HG03571 (cell line): Measurements from ENCODE around the gene WWP2.

Source experiments
- ATAC-seq: cut with Tn5 transposase; IDR thresholded peaks from one replicate; pipeline ENCODE4 v1.9.1; 2021; ENCODE audit not compliant: unreplicated experiment

Gene WWP2

GRCh38 chr16:69924041-69924775, 162.1 kb downstream of the WWP2 start:
- no peak for ATAC-seq

DNA sequence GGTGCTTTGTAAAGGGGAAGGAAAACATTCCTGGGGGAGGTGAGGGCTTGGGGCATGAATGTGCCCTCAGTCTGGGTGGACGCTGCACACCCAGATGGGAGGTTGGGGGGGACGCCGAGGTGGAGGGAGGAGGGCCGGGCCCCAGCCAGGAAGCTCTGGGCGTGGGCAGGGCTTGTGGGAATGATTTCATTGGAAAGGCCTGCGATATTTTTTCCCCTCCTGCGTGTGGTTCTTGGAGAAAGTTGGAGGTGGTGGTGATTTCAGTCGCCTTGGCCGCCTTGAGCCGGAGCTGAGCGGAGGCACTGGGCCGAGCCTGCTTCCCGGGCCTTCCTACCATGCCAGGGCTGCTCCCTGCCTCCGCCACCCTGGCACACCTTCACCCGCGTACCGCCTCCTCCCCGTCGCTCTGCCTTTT, 162.7 kb downstream of the WWP2 start:
- no peak for ATAC-seq

DNA sequence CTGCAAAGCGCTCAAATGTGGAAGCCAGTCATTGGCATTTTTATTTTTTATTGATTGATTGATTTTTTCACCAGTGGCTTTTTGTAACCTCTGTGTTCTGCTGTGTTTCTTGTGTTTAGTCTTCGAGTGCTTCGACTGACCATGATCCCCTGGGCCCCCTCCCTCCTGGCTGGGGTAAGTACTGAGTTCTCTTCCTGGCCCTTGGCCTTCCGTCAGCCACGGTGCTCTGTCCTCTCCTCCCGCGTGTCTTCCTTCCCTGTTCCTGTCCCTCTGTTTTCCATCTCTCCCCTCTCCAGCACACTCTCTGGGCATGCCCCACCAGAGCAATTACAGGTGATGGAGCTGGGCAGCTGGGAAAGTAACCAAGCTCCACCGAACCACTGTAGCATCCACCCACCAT, 163.2 kb downstream of the WWP2 start:
- ATAC-seq = no peak

DNA sequence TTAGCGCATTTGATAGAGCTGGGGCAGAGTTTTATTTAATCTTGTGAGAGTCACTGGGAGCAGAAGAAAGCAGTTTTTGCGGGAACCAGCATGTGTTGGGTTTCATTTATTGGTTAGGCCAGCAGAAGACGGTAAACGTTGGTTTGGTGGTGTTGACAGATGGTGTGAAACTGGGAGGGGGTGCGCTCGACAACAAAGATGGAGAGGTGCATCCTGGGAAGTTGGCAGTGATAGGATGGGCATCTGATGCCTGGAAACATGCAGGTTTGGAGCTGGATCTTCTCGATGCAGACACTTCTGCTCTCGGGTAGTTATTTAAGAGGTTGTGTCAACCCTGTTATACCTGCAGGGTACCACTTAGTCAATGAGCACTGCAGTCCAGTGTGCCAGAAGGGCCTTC, 164.1 kb downstream of the WWP2 start:
- no peak for ATAC-seq

GRCh38 chr16:69927056-69927757, 165.1 kb downstream of the WWP2 start:
- ATAC-seq = no peak

GRCh38 chr16:69928856-69929400, 166.8 kb downstream of the WWP2 start:
- ATAC-seq = no peak

DNA sequence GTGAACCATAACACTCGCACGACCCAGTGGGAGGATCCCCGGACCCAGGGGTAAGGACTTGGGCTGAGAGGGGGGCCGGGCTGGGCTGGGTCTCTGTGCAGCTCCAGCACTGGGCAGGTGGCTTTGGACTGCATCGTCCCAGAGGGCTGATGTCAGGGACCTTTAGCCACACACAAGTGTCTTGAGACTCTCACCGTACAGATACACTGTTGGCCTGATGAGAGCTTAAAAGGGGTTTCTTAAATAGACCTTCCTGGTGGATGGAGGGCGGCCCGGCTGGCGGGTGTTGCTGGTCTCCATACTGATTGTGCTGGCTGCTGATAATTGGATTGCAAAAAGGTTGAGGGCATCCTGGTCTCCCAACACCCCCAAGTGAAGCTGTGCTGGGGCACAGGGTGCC, 167.3 kb downstream of the WWP2 start:
- no peak for ATAC-seq

DNA sequence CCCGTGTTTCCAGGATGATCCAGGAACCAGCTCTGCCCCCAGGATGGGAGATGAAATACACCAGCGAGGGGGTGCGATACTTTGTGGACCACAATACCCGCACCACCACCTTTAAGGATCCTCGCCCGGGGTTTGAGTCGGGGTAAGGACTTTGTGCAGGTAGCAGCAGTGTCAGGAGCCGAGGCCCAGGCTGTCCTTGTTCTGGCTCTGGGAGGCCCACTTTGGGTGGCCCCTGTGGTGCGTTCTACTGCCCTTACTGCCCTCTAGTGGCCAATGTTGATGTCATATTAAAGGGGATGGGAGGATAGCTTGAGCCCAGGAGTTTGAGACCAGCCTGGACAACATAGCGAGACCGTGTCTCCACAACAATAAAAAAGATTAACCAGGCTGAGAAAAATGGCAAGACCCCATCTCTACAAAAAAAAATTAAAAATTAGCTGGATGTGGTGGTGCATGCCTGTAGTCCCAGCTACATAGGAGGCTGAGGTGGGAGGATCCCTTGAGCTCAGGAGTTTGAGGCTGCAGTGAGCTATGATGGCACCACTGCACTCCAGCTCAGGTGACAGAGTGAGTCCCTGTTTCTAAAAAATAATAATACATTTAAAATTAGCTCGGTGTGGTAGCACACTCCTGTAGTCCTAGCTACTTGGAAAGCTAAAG, 168.1 kb downstream of the WWP2 start:
- no peak for ATAC-seq

DNA sequence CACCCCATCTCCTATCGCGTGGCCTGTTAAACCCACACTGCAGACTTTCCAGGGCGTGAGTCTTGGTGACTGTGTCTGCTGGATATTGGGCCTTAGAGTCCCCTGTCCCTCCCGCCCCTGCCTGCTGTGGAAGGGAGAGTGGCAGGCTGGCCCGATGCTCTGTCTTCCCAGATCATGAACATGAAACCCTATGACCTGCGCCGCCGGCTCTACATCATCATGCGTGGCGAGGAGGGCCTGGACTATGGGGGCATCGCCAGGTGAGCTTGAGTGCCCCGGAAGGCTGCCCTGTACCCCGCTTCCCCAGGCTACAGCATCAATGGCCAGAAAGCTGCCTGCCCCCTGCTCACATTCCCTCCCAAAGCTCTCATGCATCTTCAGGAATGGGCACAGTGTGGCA, 169.5 kb downstream of the WWP2 start:
- ATAC-seq = no peak

DNA sequence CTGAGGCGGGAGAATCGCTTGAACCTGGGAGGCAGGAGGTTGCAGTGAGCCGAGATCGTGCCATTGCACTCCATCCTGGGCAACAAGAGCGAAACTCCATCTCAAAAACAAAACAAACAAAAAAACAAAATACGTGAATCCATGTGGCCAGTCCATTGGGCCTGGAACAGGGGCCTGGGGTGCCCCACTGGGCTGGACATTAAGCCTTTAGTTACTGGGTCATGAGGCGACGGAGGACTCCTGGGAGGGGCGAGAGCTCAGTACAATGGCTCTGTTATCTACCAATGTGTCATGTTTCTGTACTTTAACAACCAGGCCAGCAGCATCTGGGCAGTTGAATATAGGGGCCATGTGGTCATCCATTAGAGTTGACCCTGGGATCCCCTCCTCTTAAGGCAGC, 170.1 kb downstream of the WWP2 start:
- no peak for ATAC-seq

- no peak for ATAC-seq
Observed at GRCh38 chr16:69932691-69933392, 170.7 kb downstream of the WWP2 start.

GRCh38 chr16:69934044-69934443, 171.9 kb downstream of the WWP2 start:
- no peak for ATAC-seq

DNA sequence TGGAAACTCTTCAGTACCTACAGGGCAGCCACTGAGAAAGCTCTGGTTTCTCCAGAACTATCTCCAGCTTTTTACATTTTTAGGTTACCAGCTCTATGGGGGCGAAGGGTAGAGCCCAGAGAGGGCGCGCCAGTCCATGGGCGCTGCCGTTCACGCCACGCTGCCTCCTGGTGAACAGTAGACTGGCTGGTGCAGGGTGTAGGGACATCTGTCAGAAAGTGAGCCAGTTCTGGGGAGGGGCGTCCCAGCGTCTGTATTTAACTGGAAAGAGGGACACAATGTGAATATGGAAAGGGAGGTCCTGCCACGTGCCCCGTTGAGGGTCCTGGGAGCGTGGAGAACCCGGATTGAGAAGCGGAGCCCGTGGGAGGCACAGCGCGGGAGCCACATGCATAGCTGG, 172.6 kb downstream of the WWP2 start:
- ATAC-seq = no peak

DNA sequence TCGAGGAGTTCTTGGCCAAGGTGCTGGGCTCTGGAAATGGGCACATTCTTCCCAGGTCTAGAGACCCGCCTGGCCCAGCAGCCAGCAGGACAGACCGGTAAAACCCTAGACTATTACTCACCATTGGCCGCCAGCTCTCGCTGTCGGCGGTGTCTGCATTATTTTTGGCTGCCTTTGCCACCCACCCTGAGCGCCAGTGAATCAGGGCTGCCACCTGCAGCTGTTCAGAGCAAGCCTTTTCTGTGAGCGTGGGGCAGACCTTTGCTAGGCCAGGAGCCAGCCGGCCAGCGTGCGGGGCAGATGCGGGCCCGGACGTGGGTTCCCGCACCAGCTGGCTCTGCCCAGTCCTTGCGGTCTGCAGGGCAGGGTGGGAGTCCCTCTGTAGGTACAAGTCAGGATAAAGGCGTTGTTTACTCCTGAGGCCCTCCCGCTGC, 173.2 kb downstream of the WWP2 start:
- ATAC-seq = no peak

DNA sequence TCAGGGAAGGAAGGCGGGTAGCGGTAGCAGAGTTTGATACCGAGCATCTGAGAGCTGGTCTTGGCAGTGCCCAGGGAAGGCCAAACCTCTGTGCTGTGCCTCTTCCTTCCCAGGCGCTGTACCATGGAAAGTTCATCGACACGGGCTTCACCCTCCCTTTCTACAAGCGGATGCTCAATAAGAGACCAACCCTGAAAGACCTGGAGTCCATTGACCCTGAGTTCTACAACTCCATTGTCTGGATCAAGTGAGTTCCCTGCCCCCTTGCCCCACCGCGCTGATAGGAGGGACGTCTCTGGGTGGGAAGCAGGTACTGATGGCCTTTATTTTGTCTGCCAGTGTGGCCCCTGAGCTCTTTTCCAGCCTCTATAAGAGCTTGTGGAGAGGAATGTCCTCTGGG, 173.6 kb downstream of the WWP2 start:
- ATAC-seq = no peak

- no peak for ATAC-seq
Observed at GRCh38 chr16:69936252-69936651, 174.1 kb downstream of the WWP2 start.

DNA sequence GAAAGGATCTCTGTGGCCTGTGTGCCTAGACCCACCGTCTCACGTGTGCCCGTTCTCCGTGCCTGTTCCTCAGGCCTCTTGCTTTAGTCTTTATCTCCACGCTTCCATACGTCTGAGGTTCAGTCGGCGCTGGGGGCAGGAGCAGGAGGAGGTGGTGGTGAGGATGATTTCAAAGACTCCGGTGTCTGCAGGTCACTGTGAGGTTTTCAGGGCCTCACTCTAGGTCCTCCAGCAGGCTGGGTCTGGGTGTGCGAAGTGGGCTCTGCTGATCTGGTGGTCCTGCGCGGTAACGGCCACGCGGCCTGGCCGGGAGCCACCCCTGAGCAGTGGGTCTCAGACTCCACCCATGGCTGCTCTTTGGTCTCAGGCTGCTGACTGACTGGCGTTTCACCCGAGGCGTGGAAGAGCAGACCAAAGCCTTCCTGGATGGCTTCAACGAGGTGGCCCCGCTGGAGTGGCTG, 174.6 kb downstream of the WWP2 start:
- no peak for ATAC-seq

GRCh38 chr16:69937465-69937951, 175.4 kb downstream of the WWP2 start:
- ATAC-seq = no peak

- ATAC-seq = no peak
Observed at GRCh38 chr16:69938981-69939820, 177.1 kb downstream of the WWP2 start.
